Breast epithelium (tissue), 3 donors: ENCODE data around the gene PRDX5.

ENCODE experiments used
- CTCF ChIP-seq, 3 donors: fragments of 450-650 bp; IDR thresholded peaks; one replicate each; pipeline ENCODE4 v1.5.1; 2016 to 2017; ENCODE audit warnings: antibody characterized with exemption in 3 of 3, mild to moderate bottlenecking in 3 of 3, moderate library complexity in 3 of 3
- POLR2A ChIP-seq: fragments of 450-650 bp; IDR thresholded peaks from one replicate; pipeline ENCODE4 v1.6.1; 2016; ENCODE audit warnings: antibody characterized with exemption, mild to moderate bottlenecking, moderate library complexity
- POLR2AphosphoS5 ChIP-seq, 3 donors: sonication (generic); formaldehyde crosslinking; IDR thresholded peaks; one replicate each; pipeline ENCODE4 v1.6.1; 2017; ENCODE audit warnings: antibody characterized with exemption in 3 of 3

- TF ChIP-seq CTCF (IDR thresholded peaks at IDR 0.05) (no peak), POLR2A (no peak), POLR2AphosphoS5 (IDR thresholded peaks at IDR 0.05) (no peak)
Observed at GRCh38 chr11:64297699-64298358, 20.1 kb upstream of the PRDX5 start.
